Upper lobe of right lung (tissue), 1 donor: ENCODE data around the gene TMEM80. TPM values are rescaled to one million over a fixed set of nuclear protein-coding genes. Genes with fewer than 3 reads are reported as not detected.
A peak's percentile ranks its signal among the peaks of the same experiment; 100 is the strongest.

Experiments
- ATAC-seq: fragments of 200-7000 bp; cut with Tn5 transposase; one replicate; pipeline ENCODE4 v1.9.1; 2020; ENCODE audit warnings: mild to moderate bottlenecking, moderate library complexity
- DNase-seq: peaks from one replicate; pipeline ENCODE4 v3.0.0-alpha.2; 2020
- H3K27ac ChIP-seq: fragments of 200-600 bp; one replicate; pipeline ENCODE4 v1.8.0; 2022
- H3K27me3 ChIP-seq: fragments of 200-600 bp; one replicate; pipeline ENCODE4 v1.8.0; 2022; ENCODE audit warnings: mild to moderate bottlenecking
- H3K36me3 ChIP-seq: fragments of 200-600 bp; one replicate; pipeline ENCODE4 v1.8.0; 2022
- H3K4me1 ChIP-seq: fragments of 200-600 bp; one replicate; pipeline ENCODE4 v1.8.0; 2022
- H3K4me3 ChIP-seq: fragments of 200-600 bp; one replicate; pipeline ENCODE4 v1.8.0; 2022; ENCODE audit warnings: mild to moderate bottlenecking
- H3K9me3 ChIP-seq: fragments of 200-600 bp; one replicate; pipeline ENCODE4 v1.8.0; 2022
- intact Hi-C: fragments of 100-400 bp; cut with DNase I; formaldehyde crosslinking; loops from one replicate; pipeline ENCODE4 v1.11.0; 2022
- total RNA-seq: library from RNA; stranded (reverse); fragmentation: NEBNext Ultra II Directional; extraction: Animal tissue kit (Norgen Biotek cat#: 25700); gene quantifications from one replicate; pipeline ENCODE4 v1.2.1, GENCODE V29; 2021
- TF ChIP-seq, protein P1 (sequence below): fragments of 200-600 bp; IDR thresholded peaks from one replicate; pipeline ENCODE4 v1.8.0; 2022; ENCODE audit warnings: antibody characterized with exemption
- donor health status: DM: no; HTN: yes; CAD: no; lungs with severe emphysema.

The TMEM80 gene
- total RNA-seq, 1 donor from 2014 or later: 33.2 TPM

DNA sequence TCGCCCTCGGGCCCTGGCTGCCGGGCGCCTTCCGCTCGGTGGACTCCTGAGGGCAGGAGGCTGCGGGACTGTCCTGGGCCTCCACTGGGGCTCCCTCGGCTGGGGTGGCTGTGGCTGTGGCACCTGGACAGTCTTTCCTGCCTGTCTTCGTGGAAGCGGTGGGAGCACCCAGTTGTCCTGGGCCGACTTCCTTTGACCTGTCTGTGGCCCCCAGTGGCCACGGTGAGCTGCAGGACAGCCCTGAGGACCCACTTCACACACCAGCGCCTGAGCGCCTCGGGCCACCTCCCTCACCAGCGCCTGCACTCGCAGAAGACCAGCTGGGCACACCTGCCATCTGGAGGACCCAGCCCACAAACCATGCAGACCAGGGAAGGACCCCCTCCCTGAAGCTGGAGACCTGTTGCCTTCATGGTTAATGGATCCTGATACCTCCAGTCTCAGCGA lies 8.6 kb downstream of the TMEM80 start:
- TF ChIP-seq, protein P1, sequence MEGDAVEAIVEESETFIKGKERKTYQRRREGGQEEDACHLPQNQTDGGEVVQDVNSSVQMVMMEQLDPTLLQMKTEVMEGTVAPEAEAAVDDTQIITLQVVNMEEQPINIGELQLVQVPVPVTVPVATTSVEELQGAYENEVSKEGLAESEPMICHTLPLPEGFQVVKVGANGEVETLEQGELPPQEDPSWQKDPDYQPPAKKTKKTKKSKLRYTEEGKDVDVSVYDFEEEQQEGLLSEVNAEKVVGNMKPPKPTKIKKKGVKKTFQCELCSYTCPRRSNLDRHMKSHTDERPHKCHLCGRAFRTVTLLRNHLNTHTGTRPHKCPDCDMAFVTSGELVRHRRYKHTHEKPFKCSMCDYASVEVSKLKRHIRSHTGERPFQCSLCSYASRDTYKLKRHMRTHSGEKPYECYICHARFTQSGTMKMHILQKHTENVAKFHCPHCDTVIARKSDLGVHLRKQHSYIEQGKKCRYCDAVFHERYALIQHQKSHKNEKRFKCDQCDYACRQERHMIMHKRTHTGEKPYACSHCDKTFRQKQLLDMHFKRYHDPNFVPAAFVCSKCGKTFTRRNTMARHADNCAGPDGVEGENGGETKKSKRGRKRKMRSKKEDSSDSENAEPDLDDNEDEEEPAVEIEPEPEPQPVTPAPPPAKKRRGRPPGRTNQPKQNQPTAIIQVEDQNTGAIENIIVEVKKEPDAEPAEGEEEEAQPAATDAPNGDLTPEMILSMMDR: no peak
- Histone ChIP-seq H3K27ac (peak overlapping the region; percentile 74), H3K9me3 (no peaks in the 10 kb centered on the region), H3K4me3 (peak overlapping the region; percentile 58), H3K36me3 (peaks cover 6% of the 10 kb centered on the region), H3K27me3 (peaks cover 14% of the 10 kb centered on the region), H3K4me1 (peaks cover 35% of the 10 kb centered on the region)
- ATAC-seq: no peak
- no peak for DNase-seq
- intact Hi-C loops: no loop called here

DNA sequence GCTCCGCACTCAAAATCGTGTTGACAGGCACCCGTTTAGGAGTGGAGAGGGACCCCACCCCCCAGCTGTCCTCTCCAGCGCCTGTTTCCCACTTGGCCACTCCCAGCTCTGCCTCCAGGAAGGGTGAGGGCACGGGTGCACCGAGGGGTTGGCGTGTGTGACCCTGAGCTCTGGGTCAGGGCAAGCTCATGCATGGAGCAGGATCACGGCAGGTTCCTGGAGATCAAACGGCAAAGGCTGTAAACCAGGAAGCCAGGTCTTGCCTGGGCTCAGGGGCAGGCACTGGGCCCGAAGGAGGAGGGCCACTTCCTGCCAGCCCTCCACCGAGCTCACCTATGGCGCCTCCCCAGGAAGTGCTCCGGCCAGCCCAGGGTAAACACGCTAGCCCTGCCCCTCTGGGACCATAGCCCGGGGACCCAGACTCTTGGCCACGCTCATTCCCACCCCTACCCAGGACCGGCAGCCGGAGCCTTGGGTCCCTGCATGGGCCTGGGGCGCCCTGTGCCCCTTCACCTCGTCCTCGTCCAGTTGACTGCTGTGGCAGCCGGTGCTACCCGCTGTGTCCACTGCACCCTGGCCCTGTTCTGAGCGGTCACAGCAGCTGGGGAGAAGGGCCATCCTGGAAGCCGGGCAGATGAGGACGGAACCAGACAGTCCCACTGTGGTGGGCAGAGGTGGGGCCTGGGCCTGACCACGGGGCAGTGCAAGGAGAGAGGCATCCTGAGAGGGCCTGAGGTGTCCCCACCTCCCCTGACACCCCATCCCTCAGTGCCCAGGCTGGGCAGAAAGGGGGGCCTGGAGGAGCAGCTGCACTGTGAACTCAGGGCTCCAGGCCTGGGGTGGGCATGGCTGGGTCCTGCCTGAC lies 9.4 kb downstream of the TMEM80 start:
- peak overlapping the region; percentile 74 for H3K27ac ChIP-seq
- H3K4me3 ChIP-seq: peak overlapping the region; percentile 58
- intact Hi-C loops: no loop called here
- no peaks in the 10 kb centered on the region for H3K36me3 ChIP-seq
- H3K9me3 ChIP-seq: no peaks in the 10 kb centered on the region
- H3K27me3 ChIP-seq: peaks cover 14% of the 10 kb centered on the region
- peak; percentile 72 for ATAC-seq
- peaks cover 35% of the 10 kb centered on the region for H3K4me1 ChIP-seq
- TF ChIP-seq, protein P1: no peak
- peak; percentile 91 for DNase-seq

DNA sequence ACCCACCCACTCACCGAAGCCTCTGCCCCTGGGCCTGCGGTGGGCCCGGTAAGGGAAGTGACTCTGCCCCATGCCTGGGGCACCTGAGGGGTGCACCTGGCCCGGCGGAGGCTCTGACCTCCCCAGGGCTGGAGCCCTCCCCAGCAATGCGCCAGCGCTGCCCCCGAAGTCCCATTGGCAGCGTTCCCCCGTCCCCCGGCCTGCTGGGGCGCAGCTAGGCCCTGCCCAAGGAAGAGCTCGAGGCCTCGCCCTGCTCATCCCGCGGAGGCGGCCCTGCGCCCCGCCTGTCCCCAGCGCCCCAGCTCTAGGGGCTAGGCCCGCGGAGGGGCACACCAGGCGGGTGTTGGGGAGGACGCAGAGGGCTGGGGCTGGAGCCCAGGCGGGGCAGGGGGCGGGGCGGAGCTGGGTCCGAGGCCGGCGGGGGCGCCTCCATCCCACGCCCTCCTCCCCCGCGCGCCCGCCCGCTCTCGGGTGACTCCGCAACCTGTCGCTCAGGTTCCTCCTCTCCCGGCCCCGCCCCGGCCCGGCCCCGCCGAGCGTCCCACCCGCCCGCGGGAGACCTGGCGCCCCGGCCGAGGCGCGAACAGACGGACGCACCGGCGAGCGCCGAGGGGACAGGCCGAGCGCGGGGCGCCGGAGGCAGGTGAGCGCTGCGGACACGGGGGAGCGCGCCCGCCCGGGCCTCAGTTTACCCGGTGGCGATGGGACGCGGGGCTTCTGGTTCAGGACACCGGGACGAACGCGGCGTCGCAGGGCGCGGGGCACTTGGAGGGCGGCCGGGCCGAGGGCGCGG lies 10.2 kb downstream of the TMEM80 start, which contains the start of gene EPS8L2:
EPS8L2 (plus strand) TSS at position 586 of the 793 bp plus-strand sequence. CDS start 3,177 bp downstream, outside the sequence.
- ATAC-seq (peak; percentile 59), DNase-seq (peak; percentile 89)
- TF ChIP-seq, protein P1: no peak
- Histone ChIP-seq H3K36me3 (no peaks in the 10 kb centered on the region), H3K9me3 (no peaks in the 10 kb centered on the region), H3K27me3 (peaks cover 14% of the 10 kb centered on the region), H3K4me3 (peak within 1 kb of the TSS; percentile 58), H3K4me1 (peaks cover 42% of the 10 kb centered on the region), H3K27ac (peak within 1 kb of the TSS; percentile 74)
- intact Hi-C loops: no loop called here

DNA sequence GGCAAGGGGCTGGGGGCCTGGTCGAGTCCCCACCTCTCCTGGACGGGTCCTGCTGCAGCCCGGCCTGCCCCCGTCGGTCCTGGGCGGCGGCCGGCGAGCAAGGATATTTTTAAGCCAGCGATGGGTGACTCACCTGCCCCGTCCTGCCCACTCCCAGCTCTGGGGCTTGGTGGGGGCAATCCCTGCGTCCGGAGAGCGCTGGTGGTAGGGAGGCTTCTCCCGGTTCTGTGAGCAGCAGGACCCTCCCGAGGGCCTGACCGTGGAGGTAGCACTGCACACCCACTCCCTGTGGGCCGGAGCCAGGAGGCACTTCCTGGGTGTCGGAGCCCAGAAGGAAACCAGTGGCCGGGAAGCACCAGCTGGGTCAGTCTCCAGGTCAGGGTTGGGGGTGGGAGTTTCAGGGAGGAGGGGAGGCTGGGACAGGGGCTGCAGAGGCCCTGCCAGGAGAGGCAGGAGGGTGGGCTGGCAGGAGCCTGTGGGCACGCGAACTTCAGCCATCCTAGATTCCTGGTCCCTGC lies 10.9 kb downstream of the TMEM80 start:
- TF ChIP-seq, protein P1: no peak
- DNase-seq (no peak), ATAC-seq (no peak)
- Histone ChIP-seq H3K27ac (peak overlapping the region; percentile 71), H3K36me3 (no peaks in the 10 kb centered on the region), H3K9me3 (no peaks in the 10 kb centered on the region), H3K4me3 (peak overlapping the region; percentile 58), H3K27me3 (peaks cover 14% of the 10 kb centered on the region), H3K4me1 (peaks cover 42% of the 10 kb centered on the region)
- intact Hi-C loops: no loop called here

DNA sequence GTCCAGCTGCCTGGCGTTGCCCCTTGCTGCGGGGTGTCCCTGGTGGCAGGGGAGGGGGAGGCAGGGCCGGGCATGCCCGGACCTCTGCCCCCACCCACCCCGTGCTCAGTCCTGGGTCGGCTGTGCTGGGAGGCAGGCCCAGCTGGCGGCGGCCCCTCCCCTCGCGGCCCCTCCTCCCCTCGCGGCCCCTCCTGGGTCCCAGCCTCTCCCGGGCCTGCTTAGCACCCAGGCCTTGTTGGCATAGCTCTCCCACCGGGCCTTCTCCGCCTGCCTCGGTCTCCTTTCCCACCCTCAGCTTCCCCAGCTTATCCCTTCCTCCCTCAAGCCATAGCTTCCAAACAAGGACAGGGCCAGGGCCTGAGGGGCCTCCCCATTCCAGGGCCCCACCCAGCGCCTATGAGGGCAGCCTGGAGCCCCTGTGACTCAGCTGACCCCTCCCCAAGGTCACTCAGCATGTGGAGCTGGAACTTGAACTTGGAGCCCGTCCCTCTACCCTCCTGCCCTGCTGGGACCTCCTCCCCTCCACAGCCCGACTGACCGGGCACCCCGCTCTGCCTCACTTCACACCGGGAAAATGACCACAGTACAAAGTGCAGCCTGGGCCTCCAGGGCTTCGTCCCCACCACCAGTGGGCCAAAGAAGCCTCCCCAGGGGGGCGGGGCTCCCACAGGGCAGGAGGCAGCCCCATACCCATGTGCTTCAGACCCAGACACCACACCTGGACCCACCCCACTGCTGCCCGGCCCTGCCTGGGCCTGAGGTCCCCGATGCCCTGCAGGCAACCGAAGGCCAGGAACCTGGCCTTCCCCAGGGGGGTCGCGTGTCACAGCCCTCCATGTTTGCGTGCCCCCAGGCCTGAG lies 11.6 kb downstream of the TMEM80 start:
- H3K27ac ChIP-seq: peak overlapping the region; percentile 71

More for the DNA sequence above, 11.6 kb downstream of the TMEM80 start:
- H3K4me1 ChIP-seq: peaks cover 38% of the 10 kb centered on the region
- TF ChIP-seq, protein P1: no peak
- peak; percentile 84 for DNase-seq
- peak overlapping the region; percentile 58 for H3K4me3 ChIP-seq
- ATAC-seq: peak; percentile 54
- intact Hi-C loops: no loop called here
- no peaks in the 10 kb centered on the region for H3K9me3 ChIP-seq
- no peaks in the 10 kb centered on the region for H3K36me3 ChIP-seq
- peaks cover 14% of the 10 kb centered on the region for H3K27me3 ChIP-seq
